H7 (cell line): Measurements from ENCODE around the gene GSC. TPM values are rescaled to one million over a fixed set of nuclear protein-coding genes. Genes with fewer than 3 reads are reported as not detected.
"Not testable (repeated sequence)": the region's sequence is repeated elsewhere in the genome, so short reads cannot be mapped to it uniquely, and the experiment has no call there.

ENCODE experiments used
- DNase-seq: peaks from one replicate; pipeline ENCODE4 v3.0.0; 2012
- H3K27me3 ChIP-seq: 2 replicates; pipeline ENCODE4 v1.6.0; 2011; ENCODE audit warnings: mild to moderate bottlenecking, low read length; ENCODE audit not compliant: control insufficient read depth, insufficient read depth
- H3K36me3 ChIP-seq: replicated peaks from 2 replicates; pipeline ENCODE4 v1.5.1; 2011; ENCODE audit warnings: low read length; ENCODE audit not compliant: control insufficient read depth, insufficient read depth
- H3K4me3 ChIP-seq: 2 replicates; pipeline ENCODE4 v1.5.1; 2011; ENCODE audit warnings: low read depth, mild to moderate bottlenecking, control low read depth, low read length, moderate library complexity; ENCODE audit not compliant: insufficient read depth
- total RNA-seq: library from RNA; depleted of rRNA; stranded (reverse); fragments of >200 nt; shearing (Covaris generic); gene quantifications from 2 replicates; pipeline ENCODE4 v1.2.3, GENCODE V29; 2014

GSC gene
- total RNA-seq, 1 experiment from 2014 or later: 106 TPM

GRCh38 chr14:94764573-94764972 is 5.3 kb downstream of the GSC start:
- Histone ChIP-seq H3K27me3 (peaks cover 49% of the 10 kb centered on the region), H3K4me3 (no peak overlapping the region; the same call in 1 of the 2 replicates), H3K36me3 (no peaks in the 10 kb centered on the region)
- DNase-seq: peak; percentile 60

- no peak for DNase-seq
- Histone ChIP-seq H3K4me3 (no peak overlapping the region), H3K27me3 (peaks cover 28% of the 10 kb centered on the region), H3K36me3 (no peaks in the 10 kb centered on the region)
Observed at GRCh38 chr14:94762431-94762830, 7.5 kb downstream of the GSC start.

GRCh38 chr14:94761997-94762377 is 7.9 kb downstream of the GSC start:
- Histone ChIP-seq H3K27me3 (peaks cover 23% of the 10 kb centered on the region), H3K4me3 (no peak overlapping the region)
- DNase-seq: no peak

GRCh38 chr14:94761348-94761996 is 8.4 kb downstream of the GSC start:
- DNase-seq: no peak
- H3K36me3 ChIP-seq: no peaks in the 10 kb centered on the region
- H3K4me3 ChIP-seq: no peak overlapping the region
- peaks cover 18% of the 10 kb centered on the region for H3K27me3 ChIP-seq

More at GRCh38 chr14:94761997-94762377, 7.9 kb downstream of the GSC start:
- no peaks in the 10 kb centered on the region for H3K36me3 ChIP-seq

GRCh38 chr14:94756310-94756882 is 13.5 kb downstream of the GSC start:
- DNase-seq: no peak
- H3K36me3 ChIP-seq: no peaks in the 10 kb centered on the region
- no peak overlapping the region for H3K4me3 ChIP-seq
- no peaks in the 10 kb centered on the region for H3K27me3 ChIP-seq

GRCh38 chr14:94754391-94754942 is 15.4 kb downstream of the GSC start:
- Histone ChIP-seq H3K27me3 (no peaks in the 10 kb centered on the region), H3K4me3 (no peak overlapping the region), H3K36me3 (no peaks in the 10 kb centered on the region)
- DNase-seq: no peak

- no peak for DNase-seq
- Histone ChIP-seq H3K4me3 (no peak overlapping the region), H3K27me3 (no peaks in the 10 kb centered on the region), H3K36me3 (no peaks in the 10 kb centered on the region)
Observed at GRCh38 chr14:94752591-94753436, 17.1 kb downstream of the GSC start.

- no peak for DNase-seq
- Histone ChIP-seq H3K4me3 (no peak overlapping the region), H3K36me3 (no peaks in the 10 kb centered on the region), H3K27me3 (no peaks in the 10 kb centered on the region)
Observed at GRCh38 chr14:94751956-94752355, 18.0 kb downstream of the GSC start.

- H3K27me3 ChIP-seq: no peaks in the 10 kb centered on the region
- DNase-seq: no peak
- H3K4me3 ChIP-seq: no peak overlapping the region
- no peaks in the 10 kb centered on the region for H3K36me3 ChIP-seq
Observed at GRCh38 chr14:94751321-94751720, 18.6 kb downstream of the GSC start.

- DNase-seq: no peak
- Histone ChIP-seq H3K36me3 (no peaks in the 10 kb centered on the region), H3K4me3 (no peak overlapping the region), H3K27me3 (no peaks in the 10 kb centered on the region)
Observed at GRCh38 chr14:94750371-94750770, 19.5 kb downstream of the GSC start.

GRCh38 chr14:94748667-94749347 is 21.1 kb downstream of the GSC start:
- Histone ChIP-seq H3K36me3 (no peaks in the 10 kb centered on the region), H3K4me3 (no peak overlapping the region)
- DNase-seq: peak; percentile 72

GRCh38 chr14:94747739-94748138 is 22.2 kb downstream of the GSC start:
- no peak for DNase-seq
- Histone ChIP-seq H3K4me3 (no peak overlapping the region), H3K36me3 (no peaks in the 10 kb centered on the region), H3K27me3 (no peaks in the 10 kb centered on the region)

More at GRCh38 chr14:94748667-94749347, 21.1 kb downstream of the GSC start:
- H3K27me3 ChIP-seq: no peaks in the 10 kb centered on the region

GRCh38 chr14:94747153-94747552 is 22.8 kb downstream of the GSC start:
- DNase-seq, H3K36me3 ChIP-seq, H3K4me3 ChIP-seq, H3K27me3 ChIP-seq: not testable (repeated sequence)

GRCh38 chr14:94746131-94746530 is 23.8 kb downstream of the GSC start:
- no peaks in the 10 kb centered on the region for H3K36me3 ChIP-seq
- no peaks in the 10 kb centered on the region for H3K27me3 ChIP-seq
- no peak overlapping the region for H3K4me3 ChIP-seq
- DNase-seq: no peak
